ENCODE results near the gene HKDC1. TPM values are rescaled to one million over a fixed set of nuclear protein-coding genes. Genes with fewer than 3 reads are reported as not detected.
"Not testable (repeated sequence)": the region's sequence is repeated elsewhere in the genome, so short reads cannot be mapped to it uniquely, and the experiment has no call there.

The HKDC1 gene, protein sequence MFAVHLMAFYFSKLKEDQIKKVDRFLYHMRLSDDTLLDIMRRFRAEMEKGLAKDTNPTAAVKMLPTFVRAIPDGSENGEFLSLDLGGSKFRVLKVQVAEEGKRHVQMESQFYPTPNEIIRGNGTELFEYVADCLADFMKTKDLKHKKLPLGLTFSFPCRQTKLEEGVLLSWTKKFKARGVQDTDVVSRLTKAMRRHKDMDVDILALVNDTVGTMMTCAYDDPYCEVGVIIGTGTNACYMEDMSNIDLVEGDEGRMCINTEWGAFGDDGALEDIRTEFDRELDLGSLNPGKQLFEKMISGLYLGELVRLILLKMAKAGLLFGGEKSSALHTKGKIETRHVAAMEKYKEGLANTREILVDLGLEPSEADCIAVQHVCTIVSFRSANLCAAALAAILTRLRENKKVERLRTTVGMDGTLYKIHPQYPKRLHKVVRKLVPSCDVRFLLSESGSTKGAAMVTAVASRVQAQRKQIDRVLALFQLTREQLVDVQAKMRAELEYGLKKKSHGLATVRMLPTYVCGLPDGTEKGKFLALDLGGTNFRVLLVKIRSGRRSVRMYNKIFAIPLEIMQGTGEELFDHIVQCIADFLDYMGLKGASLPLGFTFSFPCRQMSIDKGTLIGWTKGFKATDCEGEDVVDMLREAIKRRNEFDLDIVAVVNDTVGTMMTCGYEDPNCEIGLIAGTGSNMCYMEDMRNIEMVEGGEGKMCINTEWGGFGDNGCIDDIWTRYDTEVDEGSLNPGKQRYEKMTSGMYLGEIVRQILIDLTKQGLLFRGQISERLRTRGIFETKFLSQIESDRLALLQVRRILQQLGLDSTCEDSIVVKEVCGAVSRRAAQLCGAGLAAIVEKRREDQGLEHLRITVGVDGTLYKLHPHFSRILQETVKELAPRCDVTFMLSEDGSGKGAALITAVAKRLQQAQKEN
- total RNA-seq: 2.5 TPM

DNA sequence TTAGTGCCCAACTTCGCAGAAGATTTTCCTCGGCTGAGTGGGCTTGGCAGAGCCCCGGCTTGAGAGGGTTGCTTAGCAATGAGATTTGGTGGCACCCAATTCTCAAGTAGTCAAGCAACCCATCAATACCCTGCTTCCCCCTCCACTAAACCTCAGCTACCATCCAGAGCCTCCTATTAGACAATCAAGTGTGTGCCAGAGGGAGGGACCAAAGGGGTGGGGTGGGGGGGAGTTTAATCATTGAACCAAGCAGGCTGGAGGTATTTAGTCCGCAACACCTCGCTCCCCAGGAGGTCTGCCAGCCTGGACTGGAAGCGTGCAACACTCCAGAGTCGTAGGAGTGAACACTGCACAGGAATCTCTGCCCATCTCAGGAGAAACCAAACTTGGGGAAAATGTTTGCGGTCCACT, at the start of gene HKDC1:
HKDC1 (plus strand) TSS at position 292 of the 411 bp plus-strand sequence; CDS start at position 396, 104 bp downstream.
- intact Hi-C loops (cut with DNase I): no loop called here
- no peak for TF ChIP-seq POLR2AphosphoS5 (IDR thresholded peaks at IDR 0.05; ENCODE audit: insufficient read depth in 1 of 2, low read depth in 1 of 2)
- TF ChIP-seq, protein P1, sequence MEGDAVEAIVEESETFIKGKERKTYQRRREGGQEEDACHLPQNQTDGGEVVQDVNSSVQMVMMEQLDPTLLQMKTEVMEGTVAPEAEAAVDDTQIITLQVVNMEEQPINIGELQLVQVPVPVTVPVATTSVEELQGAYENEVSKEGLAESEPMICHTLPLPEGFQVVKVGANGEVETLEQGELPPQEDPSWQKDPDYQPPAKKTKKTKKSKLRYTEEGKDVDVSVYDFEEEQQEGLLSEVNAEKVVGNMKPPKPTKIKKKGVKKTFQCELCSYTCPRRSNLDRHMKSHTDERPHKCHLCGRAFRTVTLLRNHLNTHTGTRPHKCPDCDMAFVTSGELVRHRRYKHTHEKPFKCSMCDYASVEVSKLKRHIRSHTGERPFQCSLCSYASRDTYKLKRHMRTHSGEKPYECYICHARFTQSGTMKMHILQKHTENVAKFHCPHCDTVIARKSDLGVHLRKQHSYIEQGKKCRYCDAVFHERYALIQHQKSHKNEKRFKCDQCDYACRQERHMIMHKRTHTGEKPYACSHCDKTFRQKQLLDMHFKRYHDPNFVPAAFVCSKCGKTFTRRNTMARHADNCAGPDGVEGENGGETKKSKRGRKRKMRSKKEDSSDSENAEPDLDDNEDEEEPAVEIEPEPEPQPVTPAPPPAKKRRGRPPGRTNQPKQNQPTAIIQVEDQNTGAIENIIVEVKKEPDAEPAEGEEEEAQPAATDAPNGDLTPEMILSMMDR (IDR thresholded peaks at IDR 0.05): no peak
- no peak for TF ChIP-seq POLR2A (IDR thresholded peaks at IDR 0.05)
- H3K9me3 ChIP-seq: no peaks in the 10 kb centered on the region
- no peaks in the 10 kb centered on the region for H3K36me3 ChIP-seq
- H3K27ac ChIP-seq: no peak within 1 kb of the TSS
- H3K4me3 ChIP-seq: no peak within 1 kb of the TSS
- H3K27me3 ChIP-seq: no peaks in the 10 kb centered on the region
- DNase-seq (ENCODE audit: extremely low spot score in 2 of 2): no peak
- H3K4me1 ChIP-seq: peaks cover 19% of the 10 kb centered on the region

DNA sequence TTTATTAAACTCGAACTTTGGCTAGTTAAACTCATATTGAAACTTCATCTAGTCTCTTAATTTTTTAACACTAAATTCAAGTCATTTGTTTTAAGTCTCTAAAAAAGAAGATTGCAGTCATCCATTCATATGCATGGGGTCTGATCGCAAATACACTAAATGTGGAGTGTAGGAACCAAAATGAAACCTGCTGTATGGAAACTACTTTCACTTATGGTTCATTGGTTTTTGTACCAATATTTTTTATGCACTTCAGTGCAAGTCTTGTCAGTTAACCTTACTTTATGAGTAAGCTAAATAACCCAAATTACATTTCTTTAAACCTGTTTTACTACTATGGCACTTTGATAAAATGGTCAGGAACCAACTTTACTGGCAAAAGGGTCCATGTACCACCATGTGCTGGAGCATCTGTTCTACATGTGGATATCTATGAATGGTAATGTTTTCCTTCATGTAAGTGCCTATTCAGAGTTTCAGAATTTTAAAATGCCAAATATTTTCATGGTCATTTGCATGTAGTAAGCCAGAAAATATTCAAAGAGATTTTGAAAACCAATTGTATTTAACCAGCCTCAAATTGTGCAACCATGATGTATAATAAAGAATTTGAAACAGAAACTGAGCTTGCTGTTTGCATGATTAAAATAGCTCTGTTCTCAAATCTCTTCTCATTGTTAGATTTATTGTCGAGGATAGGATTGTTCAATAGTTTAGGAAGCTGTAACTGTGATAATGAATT, 47.7 kb upstream of the HKDC1 start:
- peaks cover 0 to 32% of the 10 kb centered on the region in 2 donors for H3K36me3 ChIP-seq
- no peaks in the 10 kb centered on the region for H3K9me3 ChIP-seq
- H3K27me3 ChIP-seq: no peaks in the 10 kb centered on the region
- no peak overlapping the region for H3K4me3 ChIP-seq
- DNase-seq (ENCODE audit: extremely low spot score in 2 of 2): no peak
- TF ChIP-seq POLR2A (IDR thresholded peaks at IDR 0.05) (no peak), POLR2AphosphoS5 (IDR thresholded peaks at IDR 0.05; ENCODE audit: insufficient read depth in 1 of 2, low read depth in 1 of 2) (no peak)
- TF ChIP-seq, protein P1 (IDR thresholded peaks at IDR 0.05): no peak
- H3K4me1 ChIP-seq: no peaks in the 10 kb centered on the region
- intact Hi-C loops (cut with DNase I): no loop called here
- H3K27ac ChIP-seq: no peak overlapping the region

DNA sequence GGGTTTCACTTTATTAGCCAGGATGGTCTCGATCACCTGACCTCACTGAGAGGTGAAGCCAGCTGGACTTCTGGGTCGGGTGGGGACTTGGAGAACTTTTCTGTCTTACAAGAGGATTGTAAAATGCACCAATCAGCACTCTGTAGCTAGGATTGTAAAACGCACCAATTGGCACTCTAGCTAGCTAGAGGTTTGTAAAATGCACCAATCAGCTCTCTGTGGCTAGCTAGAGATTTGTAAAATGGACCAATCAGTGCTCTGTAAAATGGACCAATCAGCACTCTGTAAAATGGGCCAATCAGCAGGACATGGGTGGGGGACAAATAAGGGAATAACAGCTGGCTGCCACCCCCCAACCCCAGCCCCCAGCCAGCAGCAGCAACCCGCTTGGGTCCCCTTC, 44.8 kb upstream of the HKDC1 start:
- DNase-seq (ENCODE audit: extremely low spot score in 2 of 2); H3K4me1 ChIP-seq; H3K27me3 ChIP-seq; H3K9me3 ChIP-seq; intact Hi-C loops (cut with DNase I); H3K4me3 ChIP-seq; H3K27ac ChIP-seq: not testable (repeated sequence)
- H3K36me3 ChIP-seq: peaks cover 0 to 22% of the 10 kb centered on the region in 2 donors

DNA sequence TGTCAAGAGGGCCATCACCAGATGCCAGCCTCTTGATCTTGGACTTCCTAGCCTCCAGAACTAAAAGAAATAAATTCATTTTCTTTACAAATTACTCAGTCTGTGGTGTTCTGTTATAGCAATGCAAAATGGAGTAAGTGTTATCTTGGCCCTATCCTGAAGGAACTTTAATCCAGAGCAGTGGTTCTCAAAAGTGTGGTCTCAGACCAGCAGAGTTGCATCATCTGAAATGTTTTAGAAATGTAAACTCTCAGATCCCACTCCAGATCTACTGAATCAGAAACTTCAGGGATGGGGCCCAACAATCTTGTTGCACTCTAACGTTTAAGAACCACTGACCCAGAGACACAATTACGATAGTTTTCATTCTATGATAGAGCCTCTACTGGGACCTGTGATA, 43.3 kb upstream of the HKDC1 start:
- Histone ChIP-seq H3K27ac (no peak overlapping the region), H3K4me3 (no peak overlapping the region), H3K9me3 (no peaks in the 10 kb centered on the region), H3K4me1 (peaks cover 19% of the 10 kb centered on the region), H3K27me3 (no peaks in the 10 kb centered on the region), H3K36me3 (peaks cover 0 to 7% of the 10 kb centered on the region in 2 donors)
- TF ChIP-seq, protein P1 (IDR thresholded peaks at IDR 0.05): no peak
- no peak for TF ChIP-seq POLR2A (IDR thresholded peaks at IDR 0.05)
- TF ChIP-seq POLR2AphosphoS5 (IDR thresholded peaks at IDR 0.05; ENCODE audit: insufficient read depth in 1 of 2, low read depth in 1 of 2): no peak
- DNase-seq (ENCODE audit: extremely low spot score in 2 of 2): no peak
- intact Hi-C loops (cut with DNase I): no loop called here

DNA sequence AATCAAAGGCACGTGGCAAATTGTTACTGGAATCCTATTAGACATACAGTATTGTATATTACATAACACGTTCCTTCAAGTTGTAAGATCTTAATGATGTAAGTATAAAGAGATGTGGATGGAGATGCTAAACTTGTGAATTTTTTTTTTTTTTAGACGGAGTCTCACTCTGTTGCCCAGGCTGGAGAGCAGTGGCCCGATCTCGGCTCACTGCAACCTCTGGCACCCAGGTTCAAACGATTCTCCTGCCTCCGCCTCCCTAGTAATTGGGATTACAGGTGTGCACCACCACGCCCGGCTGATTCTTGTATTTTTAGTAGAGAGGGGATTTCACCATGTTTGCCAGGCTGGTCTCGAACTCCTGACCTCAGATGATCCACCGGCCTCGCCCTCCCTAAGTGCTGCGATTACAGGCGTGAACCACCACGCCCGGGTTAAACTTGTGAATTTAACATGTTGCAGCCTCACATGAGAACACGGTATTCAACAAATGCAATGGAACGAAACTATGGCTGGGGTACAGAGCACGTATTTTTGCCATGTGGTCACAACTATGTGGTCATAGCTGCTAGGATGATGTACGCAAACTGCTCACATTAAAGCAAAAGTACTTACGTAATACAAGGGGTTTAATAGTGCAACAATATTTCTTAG, 40.9 kb upstream of the HKDC1 start:
- no peak for DNase-seq (ENCODE audit: extremely low spot score in 2 of 2)
- intact Hi-C loops (cut with DNase I): no loop called here
- Histone ChIP-seq H3K36me3 (no peaks in the 10 kb centered on the region), H3K27me3 (no peaks in the 10 kb centered on the region), H3K9me3 (no peaks in the 10 kb centered on the region), H3K27ac (peak overlapping the region; percentile 91), H3K4me3 (peak overlapping the region; percentile 83 to 95), H3K4me1 (peaks cover 23% of the 10 kb centered on the region)
- TF ChIP-seq, protein P1 (IDR thresholded peaks at IDR 0.05): no peak
- no peak for TF ChIP-seq POLR2A (IDR thresholded peaks at IDR 0.05)
- TF ChIP-seq POLR2AphosphoS5 (IDR thresholded peaks at IDR 0.05; ENCODE audit: insufficient read depth in 1 of 2, low read depth in 1 of 2): no peak

Measured in vagina (tissue), 2 donors.